H1 (cell line): ENCODE results near the gene OR52M1. TPM values are rescaled to one million over a fixed set of nuclear protein-coding genes. Genes with fewer than 3 reads are reported as not detected.

ENCODE experiments used
- CTCF ChIA-PET: fragments of 300-600 bp; sonication (Branson Sonifier 250); formaldehyde crosslinking; loops from one replicate; lab custom pipeline; 2021; ENCODE audit not compliant: partially characterized antibody; lab: Charles Lee
- POLR2A ChIA-PET: fragments of 300-600 bp; sonication (Branson Sonifier 250); formaldehyde crosslinking; loops from one replicate; lab custom pipeline; 2021; ENCODE audit warnings: inconsistent platforms; ENCODE audit not compliant: partially characterized antibody; lab: Charles Lee
- DNase-seq, 2 experiments: peaks; one replicate each; pipeline versions ENCODE4 v3.0.0 to v3.0.0-alpha.2; 2010 to 2022; ENCODE audit warnings: low spot score in 2 of 2, low read depth in 1 of 2, mixed read lengths in 1 of 2
- FAIRE-seq: peaks from 2 replicates; lab custom pipeline; 2011; peaks lifted over from hg19 to GRCh38; lab: Jason Lieb, UNC
- H2AFZ ChIP-seq: 2 replicates; pipeline ENCODE4 v1.8.1; 2012; ENCODE audit warnings: low read length, inconsistent platforms
- H2AK5ac ChIP-seq: 2 replicates; pipeline ENCODE4 v1.6.1; 2013; ENCODE audit warnings: low read depth, low read length
- H2BK120ac ChIP-seq: replicated peaks from 2 replicates; pipeline ENCODE3; 2013; ENCODE audit warnings: low read depth, low read length, inconsistent platforms
- H2BK12ac ChIP-seq: 2 replicates; pipeline ENCODE4 v1.6.1; 2013; ENCODE audit warnings: low read depth, low read length
- H2BK15ac ChIP-seq: 2 replicates; pipeline ENCODE4 v1.6.1; 2013; ENCODE audit warnings: low read length
- H2BK20ac ChIP-seq: 2 replicates; pipeline ENCODE4 v1.6.1; 2013; ENCODE audit warnings: low read length
- H2BK5ac ChIP-seq: 2 replicates; pipeline ENCODE4 v1.6.1; 2013; ENCODE audit warnings: low read depth, low read length
- H3K14ac ChIP-seq: 2 replicates; pipeline ENCODE4 v1.6.1; 2013; ENCODE audit warnings: inconsistent platforms; ENCODE audit not compliant: insufficient read length
- H3K18ac ChIP-seq: 2 replicates; pipeline ENCODE4 v1.6.1; 2013; ENCODE audit warnings: low read length; ENCODE audit errors: extremely low read depth
- H3K23ac ChIP-seq: 2 replicates; pipeline ENCODE4 v1.6.1; 2013; ENCODE audit warnings: inconsistent platforms; ENCODE audit not compliant: insufficient read length
- H3K23me2 ChIP-seq: 2 replicates; pipeline ENCODE4 v1.6.1; 2013; ENCODE audit warnings: low read depth, low read length
- H3K27ac ChIP-seq: 2 replicates; pipeline ENCODE4 v1.6.1; 2011; ENCODE audit warnings: low read depth, low read length, inconsistent platforms
- H3K27me3 ChIP-seq, 4 experiments: replicated peaks in 1 of 4; 1 replicate in 1 of 4; 2 replicates in 3 of 4; pipeline versions ENCODE4 v1.6.1 to v1.8.1; 2011 to 2013; ENCODE audit warnings: low read length in 3 of 4, mild to moderate bottlenecking in 3 of 4, inconsistent platforms in 2 of 4, mixed read lengths in 2 of 4, moderate library complexity in 1 of 4; ENCODE audit not compliant: control insufficient read depth in 3 of 4, insufficient read depth in 3 of 4; ENCODE audit errors: extremely low read depth in 1 of 4
- H3K36me3 ChIP-seq, 4 experiments: 2 replicates each; pipeline versions ENCODE4 v1.6.1 to v1.8.1; 2011 to 2013; ENCODE audit warnings: mild to moderate bottlenecking in 4 of 4, low read length in 3 of 4, moderate library complexity in 2 of 4, control low read depth in 1 of 4, inconsistent platforms in 1 of 4; ENCODE audit not compliant: insufficient read depth in 4 of 4, control insufficient read depth in 2 of 4
- H3K4ac ChIP-seq: replicated peaks from 2 replicates; pipeline ENCODE3; 2013; ENCODE audit warnings: low read length, low read depth, mixed read lengths, inconsistent platforms; ENCODE audit not compliant: insufficient read length
- H3K4me1 ChIP-seq, 4 experiments: replicated peaks in 1 of 4; 1 replicate in 1 of 4; 2 replicates in 3 of 4; pipeline versions ENCODE4 v1.6.1 to v1.8.1; 2011 to 2013; ENCODE audit warnings: low read length in 3 of 4, inconsistent platforms in 2 of 4, mixed read lengths in 1 of 4; ENCODE audit not compliant: insufficient read depth in 4 of 4, control insufficient read depth in 3 of 4
- H3K4me2 ChIP-seq, 2 experiments: 2 replicates each; pipeline versions ENCODE4 v1.6.1 to v1.8.1; 2011 to 2013; ENCODE audit warnings: low read depth in 2 of 2, low read length in 2 of 2, control low read depth in 1 of 2, inconsistent platforms in 1 of 2, mild to moderate bottlenecking in 1 of 2; ENCODE audit not compliant: insufficient read depth in 1 of 2
- H3K4me3 ChIP-seq, 4 experiments: fragments of 200-600, 300-600 bp in 1 of 4; sonication (generic), shearing (Covaris generic), sonication (Bioruptor Twin) in 1 of 4; 2 replicates each; pipeline versions ENCODE4 v1.5.1 to v1.8.1; 2011 to 2016; ENCODE audit warnings: low read length in 4 of 4, low read depth in 3 of 4, control low read depth in 2 of 4, inconsistent platforms in 2 of 4, mild to moderate bottlenecking in 2 of 4, mixed read lengths in 1 of 4, moderate library complexity in 1 of 4; ENCODE audit not compliant: insufficient read depth in 2 of 4; ENCODE audit errors: extremely low read depth in 1 of 4
- H3K56ac ChIP-seq: replicated peaks from 2 replicates; pipeline ENCODE3; 2013; ENCODE audit warnings: low read depth, mild to moderate bottlenecking, mixed read lengths, low read length, inconsistent platforms; ENCODE audit not compliant: insufficient read length
- H3K79me1 ChIP-seq: 2 replicates; pipeline ENCODE4 v1.6.1; 2013; ENCODE audit warnings: low read depth, low read length, control low read depth
- H3K79me2 ChIP-seq, 2 experiments: 2 replicates each; pipeline versions ENCODE4 v1.6.1 to v1.8.1; 2012 to 2013; ENCODE audit warnings: low read length in 2 of 2, mild to moderate bottlenecking in 2 of 2, inconsistent platforms in 1 of 2; ENCODE audit not compliant: insufficient read depth in 2 of 2, control insufficient read depth in 1 of 2
- H3K9ac ChIP-seq, 4 experiments: replicated peaks in 1 of 4; 1 replicate in 1 of 4; 2 replicates in 3 of 4; pipeline versions ENCODE4 v1.6.1 to v1.8.1; 2011 to 2013; ENCODE audit warnings: low read depth in 3 of 4, low read length in 3 of 4, control low read depth in 2 of 4, mild to moderate bottlenecking in 2 of 4, moderate library complexity in 2 of 4, inconsistent platforms in 1 of 4; ENCODE audit errors: extremely low read depth in 1 of 4
- H3K9me3 ChIP-seq, 2 experiments: 2 replicates each; pipeline versions ENCODE4 v1.6.1 to v1.8.1; 2012 to 2013; ENCODE audit warnings: mild to moderate bottlenecking in 2 of 2, moderate library complexity in 2 of 2, control low read depth in 1 of 2, inconsistent platforms in 1 of 2, low read depth in 1 of 2, low read length in 1 of 2, mixed read lengths in 1 of 2; ENCODE audit not compliant: insufficient read depth in 2 of 2
- H4K20me1 ChIP-seq, 2 experiments: replicated peaks in 1 of 2; 2 replicates each; pipeline versions ENCODE3 to v1.8.1; 2011 to 2013; ENCODE audit warnings: inconsistent platforms in 2 of 2, low read length in 2 of 2, mild to moderate bottlenecking in 1 of 2; ENCODE audit not compliant: insufficient read depth in 2 of 2, control insufficient read depth in 1 of 2
- H4K5ac ChIP-seq: 2 replicates; pipeline ENCODE4 v1.6.1; 2013; ENCODE audit warnings: low read length, low read depth, mixed read lengths, inconsistent platforms; ENCODE audit not compliant: insufficient read length
- H4K8ac ChIP-seq: 2 replicates; pipeline ENCODE4 v1.8.0; 2013; ENCODE audit warnings: mild to moderate bottlenecking, moderate library complexity, low read length, inconsistent platforms; ENCODE audit not compliant: insufficient read depth; ENCODE audit errors: extremely low read depth
- H4K91ac ChIP-seq: replicated peaks from 2 replicates; pipeline ENCODE3; 2013; ENCODE audit warnings: low read length, mixed read lengths, inconsistent platforms; ENCODE audit not compliant: insufficient read length
- CHD1 ChIP-seq: IDR thresholded peaks from 2 replicates; pipeline ENCODE4 v1.6.1; 2012; ENCODE audit warnings: low read depth, low read length, improper control_type of control experiment
- RAD21 ChIP-seq, 2 experiments: IDR thresholded peaks in 1 of 2; conservative IDR thresholded peaks in 1 of 2; 2 replicates each; pipeline ENCODE4 v1.6.1; 2011; ENCODE audit warnings: low read depth in 2 of 2, low read length in 2 of 2, improper control_type of control experiment in 1 of 2, inconsistent platforms in 1 of 2, mild to moderate bottlenecking in 1 of 2, moderate library complexity in 1 of 2
- SP4 ChIP-seq: IDR thresholded peaks from 2 replicates; pipeline ENCODE4 v1.6.1; 2012; ENCODE audit warnings: low read length, inconsistent platforms
- YY1 ChIP-seq: IDR thresholded peaks from 2 replicates; pipeline ENCODE4 v1.6.1; 2011; ENCODE audit warnings: low read depth, mild to moderate bottlenecking, low read length
- WGBS, 2 experiments: shearing (Covaris generic) in 1 of 2; methylation state at CpG; one replicate each; pipeline versions ENCODE4 v1.1.6 to v1.1.7; 2013 to 2015; ENCODE audit warnings: low lambda C conversion rate in 2 of 2, mixed read lengths in 2 of 2, inconsistent platforms in 1 of 2, low coverage in 1 of 2, missing lambda C conversion rate in 1 of 2; ENCODE audit not compliant: insufficient replicate concordance in 2 of 2, insufficient coverage in 1 of 2, insufficient read length in 1 of 2; ENCODE audit errors: extremely low coverage in 1 of 2, missing lambda C conversion rate in 1 of 2; 5-methylcytosine and 5-hydroxymethylcytosine counted together
- polyA plus RNA-seq, 7 experiments: library from polyadenylated mRNA; depleted of rRNA in 3 of 7; stranded (reverse) in 5 of 7; unstranded in 2 of 7; fragments of >200 nt in 5 of 7; fragments of 200-250 nt in 2 of 7; gene quantifications; 1 replicate in 5 of 7; 2 replicates in 1 of 7; 4 replicates in 1 of 7; pipeline versions ENCODE4 v1.2.1 to v1.2.3, GENCODE V29; 2011 to 2013; ENCODE audit warnings: missing spikeins in 2 of 7, mixed read lengths in 2 of 7
- total RNA-seq: library from RNA; stranded (reverse); fragmentation: NEBNext Ultra II Directional; extraction: Animal tissue kit (Norgen Biotek cat#: 25700); gene quantifications from 2 replicates; pipeline ENCODE4 v1.2.1, GENCODE V29; 2021

Gene OR52M1
- total and polyA plus RNA-seq, 2 of the 8 experiments (the other 6 are each of a cell fraction or from before 2014, with no cell fraction given) = not detected

DNA sequence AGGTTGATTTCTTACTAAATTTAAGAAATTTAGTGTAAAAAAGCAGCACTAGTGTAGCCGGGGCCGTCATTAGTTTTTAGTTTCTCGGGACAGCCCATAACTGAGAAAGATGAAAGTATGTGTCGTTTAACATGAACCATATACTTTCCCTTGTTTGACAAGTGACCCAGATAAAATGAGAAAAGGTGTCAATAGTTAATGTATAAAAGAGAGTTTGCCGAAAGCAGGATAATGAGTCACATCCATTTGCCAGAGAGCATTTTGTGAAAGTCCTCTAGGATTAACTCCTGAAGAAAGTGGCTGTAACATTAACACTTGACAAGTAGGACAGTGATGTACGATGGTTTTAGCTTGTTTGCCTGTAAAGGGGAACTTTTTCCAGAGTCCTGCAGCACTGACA, 49.0 kb upstream of the OR52M1 start:
- ChIA-PET POLR2A (no interaction called here), CTCF (interaction anchor here (0.6 to 7.2 kb wide), 4 partner anchors 210 to 311 kb away, joined by 3 to 104 read pairs (median 3); no protein-coding TSS in a partner anchor)
- Histone ChIP-seq H4K91ac (no peak overlapping the region), H2BK15ac (no peak overlapping the region), H3K79me2 (no peaks in the 10 kb centered on the region), H2AK5ac (no peak overlapping the region), H2BK120ac (no peak overlapping the region), H3K23me2 (no peaks in the 10 kb centered on the region), H3K18ac (no peak overlapping the region), H2BK5ac (no peak overlapping the region), H2AFZ (no peak overlapping the region), H4K8ac (no peak overlapping the region), H2BK20ac (no peak overlapping the region), H3K23ac (no peak overlapping the region), H4K5ac (no peak overlapping the region), H3K4me2 (no peak overlapping the region), H3K9me3 (no peaks in the 10 kb centered on the region)
- DNase-seq = no peak
- 94% methylated on average over 6 of the region's 6 CpGs; no CpG with 5 or more reads in 1 of the 2 experiments for WGBS, 2 experiments
- no peak for FAIRE-seq
- TF ChIP-seq SP4 = no peak
- TF ChIP-seq CHD1 = no peak
- no peak for TF ChIP-seq YY1
- TF ChIP-seq RAD21 (IDR thresholded peaks at IDR 0.05 in 1 of 2, conservative IDR thresholded peaks at IDR 0.05 in 1 of 2; ENCODE audit: low read depth in 2 of 2, low read length in 2 of 2) = no peak
- TF ChIP-seq, all 59 proteins: peak for 0
- no peak overlapping the region for H3K14ac ChIP-seq
- no peak overlapping the region for H3K4me3 ChIP-seq
- no peaks in the 10 kb centered on the region for H3K79me1 ChIP-seq
- H3K4ac ChIP-seq = no peak overlapping the region
- H3K27ac ChIP-seq = no peak overlapping the region
- no peaks in the 10 kb centered on the region for H3K4me1 ChIP-seq
- no peak overlapping the region for H3K56ac ChIP-seq
- no peaks in the 10 kb centered on the region for H4K20me1 ChIP-seq
- no peaks in the 10 kb centered on the region for H3K36me3 ChIP-seq
- no peak overlapping the region for H3K9ac ChIP-seq
- no peak overlapping the region for H2BK12ac ChIP-seq
- H3K27me3 ChIP-seq = no peaks in the 10 kb centered on the region
